Measurements from ENCODE around the gene JPH3.

DNA sequence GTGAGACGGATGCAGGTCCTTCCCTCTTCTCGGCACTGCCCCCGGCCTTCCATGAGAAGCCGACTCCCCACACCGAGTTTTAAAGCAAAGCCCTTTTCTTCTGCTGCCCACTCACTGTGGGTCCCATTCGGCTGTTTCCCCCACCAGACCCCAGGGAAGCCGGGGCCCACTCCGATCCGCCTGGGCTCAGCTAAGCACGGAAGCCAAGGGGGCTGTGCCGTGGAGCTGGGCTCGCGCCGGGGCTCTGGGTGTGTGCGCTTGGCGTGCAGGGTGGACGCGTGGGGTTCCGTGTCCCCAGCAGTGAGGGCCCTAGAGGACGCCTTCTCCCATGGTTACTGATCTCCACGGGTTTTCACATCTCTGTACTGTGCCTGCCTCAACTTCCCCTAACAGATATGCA is 94.9 kb downstream of the JPH3 start:
- TF ChIP-seq, protein P1, sequence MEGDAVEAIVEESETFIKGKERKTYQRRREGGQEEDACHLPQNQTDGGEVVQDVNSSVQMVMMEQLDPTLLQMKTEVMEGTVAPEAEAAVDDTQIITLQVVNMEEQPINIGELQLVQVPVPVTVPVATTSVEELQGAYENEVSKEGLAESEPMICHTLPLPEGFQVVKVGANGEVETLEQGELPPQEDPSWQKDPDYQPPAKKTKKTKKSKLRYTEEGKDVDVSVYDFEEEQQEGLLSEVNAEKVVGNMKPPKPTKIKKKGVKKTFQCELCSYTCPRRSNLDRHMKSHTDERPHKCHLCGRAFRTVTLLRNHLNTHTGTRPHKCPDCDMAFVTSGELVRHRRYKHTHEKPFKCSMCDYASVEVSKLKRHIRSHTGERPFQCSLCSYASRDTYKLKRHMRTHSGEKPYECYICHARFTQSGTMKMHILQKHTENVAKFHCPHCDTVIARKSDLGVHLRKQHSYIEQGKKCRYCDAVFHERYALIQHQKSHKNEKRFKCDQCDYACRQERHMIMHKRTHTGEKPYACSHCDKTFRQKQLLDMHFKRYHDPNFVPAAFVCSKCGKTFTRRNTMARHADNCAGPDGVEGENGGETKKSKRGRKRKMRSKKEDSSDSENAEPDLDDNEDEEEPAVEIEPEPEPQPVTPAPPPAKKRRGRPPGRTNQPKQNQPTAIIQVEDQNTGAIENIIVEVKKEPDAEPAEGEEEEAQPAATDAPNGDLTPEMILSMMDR (IDR thresholded peaks at IDR 0.05 in 4 of 5, conservative IDR thresholded peaks at IDR 0.05 in 1 of 5), result no peak
- TF ChIP-seq POLR2A (IDR thresholded peaks at IDR 0.05), result no peak
